MM.1S (cell line): Measurements from ENCODE around the gene FIBCD1.

Source experiments
- EZH2 ChIP-seq: fragments of 300-600 bp; sonication (generic); optimal IDR thresholded peaks from 2 replicates; pipeline ENCODE3; 2017; ENCODE audit warnings: low read depth, mild to moderate bottlenecking, antibody characterized with exemption, low read length, mixed read lengths
- TF ChIP-seq, protein P1 (sequence below): fragments of 300-600 bp; sonication (generic); IDR thresholded peaks from 2 replicates; pipeline ENCODE4 v1.5.1; 2016; ENCODE audit warnings: antibody characterized with exemption, low read length, mixed read lengths

DNA sequence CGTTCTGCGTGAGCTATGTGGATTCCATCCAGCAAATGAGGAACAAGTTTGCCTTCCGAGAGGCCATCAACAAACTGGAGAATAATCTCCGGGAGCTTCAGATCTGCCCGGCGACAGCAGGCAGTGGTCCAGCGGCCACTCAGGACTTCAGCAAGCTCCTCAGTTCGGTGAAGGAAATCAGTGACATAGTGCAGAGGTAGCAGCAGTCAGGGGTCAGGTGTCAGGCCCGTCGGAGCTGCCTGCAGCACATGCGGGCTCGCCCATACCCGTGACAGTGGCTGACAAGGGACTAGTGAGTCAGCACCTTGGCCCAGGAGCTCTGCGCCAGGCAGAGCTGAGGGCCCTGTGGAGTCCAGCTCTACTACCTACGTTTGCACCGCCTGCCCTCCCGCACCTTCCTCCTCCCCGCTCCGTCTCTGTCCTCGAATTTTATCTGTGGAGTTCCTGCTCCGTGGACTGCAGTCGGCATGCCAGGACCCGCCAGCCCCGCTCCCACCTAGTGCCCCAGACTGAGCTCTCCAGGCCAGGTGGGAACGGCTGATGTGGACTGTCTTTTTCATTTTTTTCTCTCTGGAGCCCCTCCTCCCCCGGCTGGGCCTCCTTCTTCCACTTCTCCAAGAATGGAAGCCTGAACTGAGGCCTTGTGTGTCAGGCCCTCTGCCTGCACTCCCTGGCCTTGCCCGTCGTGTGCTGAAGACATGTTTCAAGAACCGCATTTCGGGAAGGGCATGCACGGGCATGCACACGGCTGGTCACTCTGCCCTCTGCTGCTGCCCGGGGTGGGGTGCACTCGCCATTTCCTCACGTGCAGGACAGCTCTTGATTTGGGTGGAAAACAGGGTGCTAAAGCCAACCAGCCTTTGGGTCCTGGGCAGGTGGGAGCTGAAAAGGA lies 53.3 kb downstream of the FIBCD1 start:
- TF ChIP-seq, protein P1, sequence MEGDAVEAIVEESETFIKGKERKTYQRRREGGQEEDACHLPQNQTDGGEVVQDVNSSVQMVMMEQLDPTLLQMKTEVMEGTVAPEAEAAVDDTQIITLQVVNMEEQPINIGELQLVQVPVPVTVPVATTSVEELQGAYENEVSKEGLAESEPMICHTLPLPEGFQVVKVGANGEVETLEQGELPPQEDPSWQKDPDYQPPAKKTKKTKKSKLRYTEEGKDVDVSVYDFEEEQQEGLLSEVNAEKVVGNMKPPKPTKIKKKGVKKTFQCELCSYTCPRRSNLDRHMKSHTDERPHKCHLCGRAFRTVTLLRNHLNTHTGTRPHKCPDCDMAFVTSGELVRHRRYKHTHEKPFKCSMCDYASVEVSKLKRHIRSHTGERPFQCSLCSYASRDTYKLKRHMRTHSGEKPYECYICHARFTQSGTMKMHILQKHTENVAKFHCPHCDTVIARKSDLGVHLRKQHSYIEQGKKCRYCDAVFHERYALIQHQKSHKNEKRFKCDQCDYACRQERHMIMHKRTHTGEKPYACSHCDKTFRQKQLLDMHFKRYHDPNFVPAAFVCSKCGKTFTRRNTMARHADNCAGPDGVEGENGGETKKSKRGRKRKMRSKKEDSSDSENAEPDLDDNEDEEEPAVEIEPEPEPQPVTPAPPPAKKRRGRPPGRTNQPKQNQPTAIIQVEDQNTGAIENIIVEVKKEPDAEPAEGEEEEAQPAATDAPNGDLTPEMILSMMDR = no peak
- TF ChIP-seq EZH2 = no peak
